ENCODE data around the gene PDCD2L.

Gene PDCD2L

DNA sequence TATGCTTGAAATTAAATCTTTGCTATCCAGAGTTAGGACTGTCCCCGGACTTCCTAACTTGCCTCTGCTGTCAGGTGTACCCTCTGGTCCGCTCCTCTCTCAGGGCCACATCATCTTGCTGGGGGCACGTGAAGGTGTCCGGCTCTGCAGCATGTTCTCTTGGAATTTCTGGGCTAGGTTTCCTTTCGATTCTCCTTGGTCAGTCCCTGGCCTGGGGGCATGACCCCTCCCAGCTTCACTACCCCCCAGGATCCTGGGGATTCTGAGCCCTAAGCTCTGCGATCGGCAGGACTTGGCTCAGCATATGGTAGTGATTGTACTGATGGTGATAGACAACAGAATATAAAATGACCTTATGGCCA, 44.3 kb upstream of the PDCD2L start:
- H3K27me3 ChIP-seq (replicated peaks; ENCODE audit: control insufficient read depth, insufficient read depth, low read length) = no peaks in the 10 kb centered on the region
- DNase-seq (ENCODE audit: extremely low read depth, insufficient read length) = no peak
- no peaks in the 10 kb centered on the region; the same call in 1 of the 2 replicates for H3K36me3 ChIP-seq (ENCODE audit: control insufficient read depth, insufficient read depth, low read length)
- TF ChIP-seq, protein P1, sequence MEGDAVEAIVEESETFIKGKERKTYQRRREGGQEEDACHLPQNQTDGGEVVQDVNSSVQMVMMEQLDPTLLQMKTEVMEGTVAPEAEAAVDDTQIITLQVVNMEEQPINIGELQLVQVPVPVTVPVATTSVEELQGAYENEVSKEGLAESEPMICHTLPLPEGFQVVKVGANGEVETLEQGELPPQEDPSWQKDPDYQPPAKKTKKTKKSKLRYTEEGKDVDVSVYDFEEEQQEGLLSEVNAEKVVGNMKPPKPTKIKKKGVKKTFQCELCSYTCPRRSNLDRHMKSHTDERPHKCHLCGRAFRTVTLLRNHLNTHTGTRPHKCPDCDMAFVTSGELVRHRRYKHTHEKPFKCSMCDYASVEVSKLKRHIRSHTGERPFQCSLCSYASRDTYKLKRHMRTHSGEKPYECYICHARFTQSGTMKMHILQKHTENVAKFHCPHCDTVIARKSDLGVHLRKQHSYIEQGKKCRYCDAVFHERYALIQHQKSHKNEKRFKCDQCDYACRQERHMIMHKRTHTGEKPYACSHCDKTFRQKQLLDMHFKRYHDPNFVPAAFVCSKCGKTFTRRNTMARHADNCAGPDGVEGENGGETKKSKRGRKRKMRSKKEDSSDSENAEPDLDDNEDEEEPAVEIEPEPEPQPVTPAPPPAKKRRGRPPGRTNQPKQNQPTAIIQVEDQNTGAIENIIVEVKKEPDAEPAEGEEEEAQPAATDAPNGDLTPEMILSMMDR (IDR thresholded peaks at IDR 0.05; ENCODE audit: insufficient read depth, low read length, poor library complexity, severe bottlenecking) = no peak
- peak overlapping the region; percentile 71 for H3K4me3 ChIP-seq (replicated peaks; ENCODE audit: low read depth, low read length)

DNA sequence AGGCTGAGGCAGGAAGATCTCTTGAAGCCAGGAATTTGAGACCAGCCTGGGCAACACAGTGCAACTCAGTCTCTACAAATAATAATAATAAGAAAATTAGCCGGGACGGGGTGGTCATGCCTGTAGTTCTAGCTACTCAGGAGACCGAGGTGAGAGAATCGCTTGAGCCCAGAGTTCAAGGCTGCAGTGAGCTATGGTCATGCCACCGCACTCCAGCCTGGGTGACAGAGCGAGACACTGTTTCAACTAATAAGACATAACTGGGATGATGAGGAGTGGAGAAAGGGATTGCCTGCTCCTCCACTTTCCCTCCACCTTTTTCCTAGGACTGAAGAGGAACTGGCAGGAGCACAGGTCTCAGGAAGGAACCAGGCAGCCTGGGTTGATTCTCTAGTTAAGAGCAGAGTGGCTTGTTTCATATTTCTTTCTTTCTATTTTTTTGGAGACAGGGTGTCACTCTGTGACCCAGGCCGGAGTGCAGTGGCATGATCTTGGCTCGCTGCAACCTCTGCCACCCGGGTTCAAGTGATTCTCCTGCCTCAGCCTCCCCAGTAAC, 43.8 kb upstream of the PDCD2L start:
- Histone ChIP-seq H3K27me3 (replicated peaks; ENCODE audit: control insufficient read depth, insufficient read depth, low read length) (no peaks in the 10 kb centered on the region), H3K4me3 (replicated peaks; ENCODE audit: low read depth, low read length) (no peak overlapping the region), H3K36me3 (ENCODE audit: control insufficient read depth, insufficient read depth, low read length) (no peaks in the 10 kb centered on the region; the same call in 1 of the 2 replicates)
- no peak for DNase-seq (ENCODE audit: extremely low read depth, insufficient read length)
- TF ChIP-seq, protein P1 (IDR thresholded peaks at IDR 0.05; ENCODE audit: insufficient read depth, low read length, poor library complexity, severe bottlenecking) = no peak

DNA sequence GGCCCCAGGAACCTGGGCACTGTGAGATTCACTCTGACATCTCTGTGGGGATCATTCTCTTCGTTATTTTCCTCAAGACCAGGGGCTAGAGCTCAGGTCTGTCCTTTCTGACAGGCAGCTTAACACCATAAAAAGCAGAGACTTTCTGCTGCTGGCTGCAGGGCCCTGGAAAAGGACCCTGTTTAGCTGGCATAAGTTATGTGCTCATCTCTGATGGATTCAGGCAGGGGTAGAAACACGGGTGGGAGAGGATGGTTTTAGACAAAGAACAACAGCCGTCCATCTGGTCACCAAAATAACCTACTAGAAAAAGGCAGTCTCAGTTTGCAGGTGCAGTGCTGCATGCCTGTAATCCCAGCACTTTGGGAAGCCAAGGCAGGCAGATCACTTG, 41.5 kb upstream of the PDCD2L start:
- H3K36me3 ChIP-seq (ENCODE audit: control insufficient read depth, insufficient read depth, low read length) = peaks cover 1% of the 10 kb centered on the region
- no peak for DNase-seq (ENCODE audit: extremely low read depth, insufficient read length)
- TF ChIP-seq, protein P1 (IDR thresholded peaks at IDR 0.05; ENCODE audit: insufficient read depth, low read length, poor library complexity, severe bottlenecking) = no peak

DNA sequence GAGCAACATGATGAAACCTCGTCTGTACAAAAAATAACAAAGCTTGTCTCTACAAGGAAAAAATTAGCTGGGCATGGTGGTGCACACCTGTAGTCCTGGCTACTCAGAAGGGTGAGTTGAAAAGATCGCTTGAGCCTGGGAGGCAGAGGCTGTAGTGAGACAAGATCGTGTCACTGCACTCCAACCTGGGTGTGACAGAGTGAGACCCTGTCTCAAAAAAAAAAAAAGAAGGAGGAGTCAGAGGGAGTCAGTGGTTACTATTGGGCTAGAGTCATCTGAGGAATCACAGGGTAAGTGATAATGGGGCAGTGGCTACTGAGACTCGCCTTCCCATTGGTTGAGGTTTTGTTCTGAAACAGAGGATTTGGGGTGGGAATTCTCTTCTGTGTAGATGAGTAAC, 41.1 kb upstream of the PDCD2L start:
- TF ChIP-seq, protein P1 (IDR thresholded peaks at IDR 0.05; ENCODE audit: insufficient read depth, low read length, poor library complexity, severe bottlenecking) = no peak
- Histone ChIP-seq H3K27me3 (replicated peaks; ENCODE audit: control insufficient read depth, insufficient read depth, low read length) (no peaks in the 10 kb centered on the region), H3K4me3 (replicated peaks; ENCODE audit: low read depth, low read length) (no peak overlapping the region), H3K36me3 (ENCODE audit: control insufficient read depth, insufficient read depth, low read length) (peaks cover 3% of the 10 kb centered on the region)
- DNase-seq (ENCODE audit: extremely low read depth, insufficient read length) = no peak

More for the DNA sequence above, 41.5 kb upstream of the PDCD2L start:
- Histone ChIP-seq H3K4me3 (replicated peaks; ENCODE audit: low read depth, low read length) (no peak overlapping the region), H3K27me3 (replicated peaks; ENCODE audit: control insufficient read depth, insufficient read depth, low read length) (no peaks in the 10 kb centered on the region)

DNA sequence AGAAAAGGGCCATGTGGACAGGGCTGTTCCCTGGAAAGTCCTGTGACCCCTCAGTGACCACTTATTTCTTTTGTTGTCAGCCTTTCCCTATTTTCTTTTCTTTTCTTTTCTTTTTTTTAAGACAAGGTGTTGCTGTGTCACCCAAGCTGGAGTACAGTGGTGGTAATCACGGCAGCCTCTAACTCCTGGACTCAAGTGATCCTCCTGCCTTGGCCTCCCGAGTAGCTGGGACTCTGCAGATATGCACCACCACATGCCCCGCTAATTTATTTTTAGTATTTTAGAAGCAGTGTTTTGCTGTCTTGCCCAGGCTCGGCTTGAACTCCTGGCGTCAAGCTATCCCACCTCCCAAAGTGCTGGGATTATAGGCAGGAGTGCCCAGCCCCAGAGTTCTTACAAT, 40.3 kb upstream of the PDCD2L start:
- H3K27me3 ChIP-seq (replicated peaks; ENCODE audit: control insufficient read depth, insufficient read depth, low read length) = no peaks in the 10 kb centered on the region
- no peak for DNase-seq (ENCODE audit: extremely low read depth, insufficient read length)
- no peak overlapping the region for H3K4me3 ChIP-seq (replicated peaks; ENCODE audit: low read depth, low read length)
- TF ChIP-seq, protein P1 (IDR thresholded peaks at IDR 0.05; ENCODE audit: insufficient read depth, low read length, poor library complexity, severe bottlenecking) = no peak
- peaks cover 7% of the 10 kb centered on the region for H3K36me3 ChIP-seq (ENCODE audit: control insufficient read depth, insufficient read depth, low read length)

DNA sequence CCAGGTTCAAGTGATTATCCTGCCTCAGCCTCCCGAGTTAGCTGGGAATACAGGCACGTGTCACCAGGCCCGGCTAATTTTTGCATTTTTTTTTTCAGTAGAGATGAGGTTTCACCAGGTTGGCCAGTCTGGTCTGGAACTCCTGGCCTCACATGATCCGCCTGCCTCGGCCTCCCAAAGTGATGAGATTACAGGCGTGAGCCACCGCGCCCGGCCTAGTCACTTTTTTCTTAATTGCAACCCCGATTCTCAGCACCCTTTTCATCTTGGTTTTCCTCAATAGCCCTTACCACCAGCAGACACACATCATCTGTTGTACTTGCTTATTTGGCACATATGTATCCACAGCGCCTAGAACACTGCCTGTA, 39.8 kb upstream of the PDCD2L start:
- H3K27me3 ChIP-seq (replicated peaks; ENCODE audit: control insufficient read depth, insufficient read depth, low read length) = no peaks in the 10 kb centered on the region
- no peak for DNase-seq (ENCODE audit: extremely low read depth, insufficient read length)
- peak overlapping the region; percentile 91 for H3K4me3 ChIP-seq (replicated peaks; ENCODE audit: low read depth, low read length)
- peaks cover 7% of the 10 kb centered on the region for H3K36me3 ChIP-seq (ENCODE audit: control insufficient read depth, insufficient read depth, low read length)
- TF ChIP-seq, protein P1 (IDR thresholded peaks at IDR 0.05; ENCODE audit: insufficient read depth, low read length, poor library complexity, severe bottlenecking) = no peak

Data from GM06990 (cell line).